ENCODE data around the gene PTCH2. TPM values are rescaled to one million over a fixed set of nuclear protein-coding genes. Genes with fewer than 3 reads are reported as not detected.

The PTCH2 gene
- total and polyA plus RNA-seq, 4 donors = 1.5 to 21.6 (median 8.8) TPM

DNA sequence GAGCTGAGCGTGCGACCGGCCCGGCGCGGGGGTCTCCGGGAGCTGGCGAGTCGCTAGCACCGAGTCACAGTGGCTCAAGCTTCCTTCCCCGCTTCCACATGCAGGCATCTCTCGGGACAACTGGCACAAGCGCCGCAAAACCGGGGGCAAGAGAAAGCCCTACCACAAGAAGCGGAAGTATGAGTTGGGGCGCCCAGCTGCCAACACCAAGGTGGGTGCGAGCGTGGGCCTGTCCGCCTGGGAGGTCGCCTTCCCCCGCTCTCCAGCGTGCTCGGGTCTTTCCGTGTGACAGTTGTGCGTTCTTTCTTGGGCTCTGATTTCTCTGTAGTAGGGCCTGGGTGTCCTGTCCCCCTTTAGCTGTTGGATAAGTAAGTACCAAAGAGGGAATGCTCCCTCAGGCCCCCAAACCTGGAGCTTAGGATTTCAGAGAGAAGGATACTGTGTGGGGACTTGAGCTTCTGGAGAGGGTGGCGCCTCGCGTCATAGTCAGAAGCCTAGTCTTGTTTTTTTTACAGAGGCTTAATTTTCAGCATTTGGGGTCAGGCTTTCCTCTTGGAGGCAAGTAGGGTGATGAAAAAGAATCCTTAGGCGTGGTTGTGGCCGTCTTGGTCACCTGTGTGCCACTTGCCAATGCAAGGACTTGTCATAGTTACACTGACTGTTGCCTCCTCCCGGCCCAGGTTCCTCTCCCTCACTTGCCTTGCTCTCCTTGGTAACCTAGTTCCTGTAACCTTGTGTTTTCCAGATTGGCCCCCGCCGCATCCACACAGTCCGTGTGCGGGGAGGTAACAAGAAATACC lies 66.9 kb downstream of the PTCH2 start:
- Histone ChIP-seq H3K27me3 (ENCODE audit: control insufficient read depth, insufficient read depth, low read length) (no peaks in the 10 kb centered on the region), H3K4me1 (ENCODE audit: control insufficient read depth, insufficient read depth, low read length) (peaks cover 29% of the 10 kb centered on the region), H3K27ac (ENCODE audit: low read depth, low read length) (peak overlapping the region; percentile 98), H3K4me3 (ENCODE audit: low read depth, low read length) (peak overlapping the region; percentile 100), H3K9me3 (ENCODE audit: control insufficient read depth, insufficient read depth, low read length) (no peaks in the 10 kb centered on the region), H3K36me3 (ENCODE audit: control insufficient read depth, insufficient read depth, low read length) (peaks cover 47% of the 10 kb centered on the region)
- 7% methylated on average over 35 of the region's 36 CpGs for WGBS (ENCODE audit: insufficient coverage)
- peak in 1 of 6 donors; percentile 29 for DNase-seq (ENCODE audit: low read depth in 4 of 6, low spot score in 6 of 6)

GRCh38 chr1:44775078-44775929 lies 67.7 kb downstream of the PTCH2 start, which contains the start of gene RPS8:
RPS8 (plus strand) TSS chr1:44775540; CDS start chr1:44775597, 57 bp downstream.
- Histone ChIP-seq H3K9me3 (ENCODE audit: control insufficient read depth, insufficient read depth, low read length) (no peaks in the 10 kb centered on the region), H3K4me3 (ENCODE audit: low read depth, low read length) (peak within 1 kb of the TSS; percentile 100), H3K4me1 (ENCODE audit: control insufficient read depth, insufficient read depth, low read length) (peaks cover 29% of the 10 kb centered on the region), H3K36me3 (ENCODE audit: control insufficient read depth, insufficient read depth, low read length) (peaks cover 40% of the 10 kb centered on the region), H3K27ac (ENCODE audit: low read depth, low read length) (peak within 1 kb of the TSS; percentile 98), H3K27me3 (ENCODE audit: control insufficient read depth, insufficient read depth, low read length) (no peaks in the 10 kb centered on the region)
- peak; percentile 90 to 99 (median 94) for DNase-seq (ENCODE audit: low read depth in 4 of 6, low spot score in 6 of 6)
- WGBS (ENCODE audit: insufficient coverage) = 0% methylated on average over 60 of the region's 65 CpGs

Small RNAs within 50 kb of the gene (small RNA-seq; reads per million reads assigned to genes)
- not detected for gene AL136380.1 (ENCODE audit: low replicate concordance)
- gene SNORD38A (ENCODE audit: low replicate concordance) = 116 reads per million, percentile 98 among the genes with 10 or more reads in this experiment
- not detected for gene SNORD38B (ENCODE audit: low replicate concordance)
- 2,093 reads per million, percentile 100 among the genes with 10 or more reads in this experiment for gene SNORD46 (ENCODE audit: low replicate concordance)
- not detected for gene SNORD55 (ENCODE audit: low replicate concordance)

Other genes with a start within 250 kb of the PTCH2 start
- gene TMEM53, start 168.8 kb downstream of the PTCH2 start, total RNA-seq = 1 to 10 TPM; 3.0 to 9.6 TPM
- 10 to 100 TPM; 14.2 to 14.8 TPM for gene TMEM53, start 168.8 kb downstream of the PTCH2 start, polyA plus RNA-seq (ENCODE audit: insufficient read length in 2 of 2)
- 10 to 100 TPM in 1 of 2 donors, 1 to 10 TPM in 1; 6.3 to 11.1 TPM for gene ARMH1, start 168.5 kb downstream of the PTCH2 start, total RNA-seq
- 10 to 100 TPM; 10.8 to 15.5 TPM for gene ARMH1, start 168.5 kb downstream of the PTCH2 start, polyA plus RNA-seq (ENCODE audit: insufficient read length in 2 of 2)
- not detected for gene RNU5D-1, start 112.1 kb downstream of the PTCH2 start, total RNA-seq
- not detected for gene RNU5D-1, start 112.1 kb downstream of the PTCH2 start, polyA plus RNA-seq (ENCODE audit: insufficient read length in 2 of 2)
- gene KIF2C, start 103.4 kb downstream of the PTCH2 start, total RNA-seq = 10 to 100 TPM in 1 of 2 donors, 1 to 10 TPM in 1; 7.9 to 10.8 TPM
- 10 to 100 TPM; 12.2 to 13.5 TPM for gene KIF2C, start 103.4 kb downstream of the PTCH2 start, polyA plus RNA-seq (ENCODE audit: insufficient read length in 2 of 2)
- 1,000 to 10,000 TPM in 1 of 2 donors, 100 to 1,000 TPM in 1; 744 to 2,624 TPM for gene RPS8, start 67.7 kb downstream of the PTCH2 start, total RNA-seq
- 1,000 to 10,000 TPM; 1,330 to 1,338 TPM for gene RPS8, start 67.7 kb downstream of the PTCH2 start, polyA plus RNA-seq (ENCODE audit: insufficient read length in 2 of 2)
- gene BEST4, start 55.1 kb downstream of the PTCH2 start, total RNA-seq = 1 to 10 TPM in 1 of 2 donors, under 1 TPM in 1; 0.40 to 1.3 TPM
- 1 to 10 TPM; 2.8 to 4.0 TPM for gene BEST4, start 55.1 kb downstream of the PTCH2 start, polyA plus RNA-seq (ENCODE audit: insufficient read length in 2 of 2)
- gene PLK3, start 42.9 kb downstream of the PTCH2 start, total RNA-seq = 1 to 10 TPM; 8.9 TPM
- gene PLK3, start 42.9 kb downstream of the PTCH2 start, polyA plus RNA-seq (ENCODE audit: insufficient read length in 2 of 2) = 10 to 100 TPM; 18.5 to 21.4 TPM
- gene DYNLT4, start 35.9 kb downstream of the PTCH2 start, total RNA-seq = 1 to 10 TPM in 1 of 2 donors, not detected in 1; 4.0 TPM
- gene DYNLT4, start 35.9 kb downstream of the PTCH2 start, polyA plus RNA-seq (ENCODE audit: insufficient read length in 2 of 2) = 1 to 10 TPM in 1 of 2 donors, under 1 TPM in 1; 0.95 to 1.5 TPM
- gene BTBD19, start 34.7 kb downstream of the PTCH2 start, total RNA-seq = 1 to 10 TPM; 3.2 to 6.8 TPM
- gene BTBD19, start 34.7 kb downstream of the PTCH2 start, polyA plus RNA-seq (ENCODE audit: insufficient read length in 2 of 2) = 10 to 100 TPM in 1 of 2 donors, 1 to 10 TPM in 1; 5.5 to 10.5 TPM
- 10 to 100 TPM; 30.3 to 33.5 TPM for gene EIF2B3, start 143.3 kb upstream of the PTCH2 start, total RNA-seq
- 10 to 100 TPM; 32.6 to 34.5 TPM for gene EIF2B3, start 143.3 kb upstream of the PTCH2 start, polyA plus RNA-seq (ENCODE audit: insufficient read length in 2 of 2)
- 10 to 100 TPM; 12.8 to 17.0 TPM for gene HECTD3, start 168.1 kb upstream of the PTCH2 start, total RNA-seq
- 10 to 100 TPM; 39.7 to 51.1 TPM for gene HECTD3, start 168.1 kb upstream of the PTCH2 start, polyA plus RNA-seq (ENCODE audit: insufficient read length in 2 of 2)
- gene UROD, start 169.0 kb upstream of the PTCH2 start, total RNA-seq = 100 to 1,000 TPM in 1 of 2 donors, 10 to 100 TPM in 1; 84.2 to 131 TPM
- gene UROD, start 169.0 kb upstream of the PTCH2 start, polyA plus RNA-seq (ENCODE audit: insufficient read length in 2 of 2) = 10 to 100 TPM; 95.6 to 95.7 TPM